ENCODE data around the gene ADAM12. TPM values are rescaled to one million over a fixed set of nuclear protein-coding genes. Genes with fewer than 3 reads are reported as not detected.

ADAM12 gene
- total RNA-seq, 1 experiment from 2014 or later = 16.8 TPM

- no peak for DNase-seq
- ChIA-PET POLR2A (ENCODE audit: unreplicated experiment) (no interaction called here), CTCF (no interaction called here)
- Histone ChIP-seq H4K20me1 (ENCODE audit: insufficient read depth) (no peaks in the 10 kb centered on the region), H3K36me3 (ENCODE audit: low read depth) (no peaks in the 10 kb centered on the region), H3K27ac (no peak overlapping the region), H2AFZ (no peak overlapping the region), H3K27me3 (ENCODE audit: insufficient read depth, low read depth) (no peaks in the 10 kb centered on the region), H3K4me1 (replicated peaks; ENCODE audit: insufficient read depth) (peaks cover 17% of the 10 kb centered on the region), H3F3A (ENCODE audit: insufficient read depth, low read depth) (no peaks in the 10 kb centered on the region; the same call in 1 of the 2 replicates), H3K4me3 (no peak overlapping the region), H3K9me3 (ENCODE audit: insufficient read depth, low read depth) (no peaks in the 10 kb centered on the region), H3K79me2 (ENCODE audit: low read depth) (no peaks in the 10 kb centered on the region), H3K4me2 (no peak overlapping the region), H3K9me2 (ENCODE audit: insufficient read depth) (no peaks in the 10 kb centered on the region)
- intact Hi-C loops (cut with micrococcal nuclease; ENCODE audit: unreplicated experiment) = loop anchor here (5.0 kb wide), 1 partner anchor 254 kb away; the partner anchor contains the start of gene ADAM12
- no peak for TF ChIP-seq CTCF (conservative IDR thresholded peaks at IDR 0.05)
- no peak for TF ChIP-seq EZH2 (IDR thresholded peaks at IDR 0.05; ENCODE audit: low read depth)
- no TSS peak for BruUV-seq (replicated peaks)
Measured at GRCh38 chr10:126133082-126133620, 255.1 kb downstream of the ADAM12 start.

- no peaks in the 10 kb centered on the region for H3K9me3 ChIP-seq (ENCODE audit: insufficient read depth, low read depth)
- H3K4me3 ChIP-seq = no peak overlapping the region
- H3K27me3 ChIP-seq (ENCODE audit: insufficient read depth, low read depth) = no peaks in the 10 kb centered on the region
- no peak overlapping the region for H2AFZ ChIP-seq
- H3K9me2 ChIP-seq (ENCODE audit: insufficient read depth) = no peaks in the 10 kb centered on the region
- H3K4me2 ChIP-seq = no peak overlapping the region
- H4K20me1 ChIP-seq (ENCODE audit: insufficient read depth) = no peaks in the 10 kb centered on the region
- H3K79me2 ChIP-seq (ENCODE audit: low read depth) = no peaks in the 10 kb centered on the region
- no peak overlapping the region for H3K27ac ChIP-seq
- TF ChIP-seq CTCF (conservative IDR thresholded peaks at IDR 0.05) = no peak
- TF ChIP-seq EZH2 (IDR thresholded peaks at IDR 0.05; ENCODE audit: low read depth) = no peak
- H3K36me3 ChIP-seq (ENCODE audit: low read depth) = no peaks in the 10 kb centered on the region
- H3K4me1 ChIP-seq (replicated peaks; ENCODE audit: insufficient read depth) = peaks cover 17% of the 10 kb centered on the region
- ChIA-PET POLR2A (ENCODE audit: unreplicated experiment) (no interaction called here), CTCF (interaction anchor here (0.6 kb wide), 1 partner anchor 73 kb away, joined by 3 read pairs; no protein-coding TSS in a partner anchor)
- intact Hi-C loops (cut with micrococcal nuclease; ENCODE audit: unreplicated experiment) = loop anchor here (5.0 kb wide), 1 partner anchor 256 kb away; the partner anchor contains the start of gene ADAM12
- no peaks in the 10 kb centered on the region; the same call in 1 of the 2 replicates for H3F3A ChIP-seq (ENCODE audit: insufficient read depth, low read depth)
- no TSS peak for BruUV-seq (replicated peaks)
- no peak for DNase-seq
Measured at GRCh38 chr10:126131341-126131740, 256.9 kb downstream of the ADAM12 start.

DNA sequence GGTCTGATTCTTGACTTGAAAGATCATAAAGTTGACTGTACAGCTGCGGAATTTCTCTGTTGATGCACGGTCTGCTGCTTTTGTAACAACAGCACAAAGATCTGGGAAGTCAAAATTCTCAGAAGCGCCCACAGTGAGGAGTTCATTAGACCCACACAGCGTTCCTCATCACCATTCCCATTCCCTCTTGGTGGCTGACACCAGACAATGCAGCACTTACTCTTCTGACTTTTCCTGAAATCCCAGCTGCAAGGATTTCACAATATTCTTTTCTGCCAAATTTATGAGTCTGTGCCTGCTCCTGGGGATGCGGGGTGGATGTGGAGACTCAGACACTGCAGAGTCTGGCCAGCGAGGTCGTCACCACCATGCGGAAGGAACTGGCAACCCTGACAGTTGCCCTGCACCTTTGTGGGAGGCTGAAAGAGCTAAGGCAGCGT, 258.0 kb downstream of the ADAM12 start:
- intact Hi-C loops (cut with micrococcal nuclease; ENCODE audit: unreplicated experiment) = loop anchor here (5.0 kb wide), 1 partner anchor 257 kb away; the partner anchor contains the start of gene ADAM12
- Histone ChIP-seq H3K4me1 (replicated peaks; ENCODE audit: insufficient read depth) (peaks cover 16% of the 10 kb centered on the region), H3K27ac (no peak overlapping the region), H3K9me2 (ENCODE audit: insufficient read depth) (no peaks in the 10 kb centered on the region), H3F3A (ENCODE audit: insufficient read depth, low read depth) (no peaks in the 10 kb centered on the region; the same call in 1 of the 2 replicates), H3K36me3 (ENCODE audit: low read depth) (no peaks in the 10 kb centered on the region), H2AFZ (no peak overlapping the region), H3K27me3 (ENCODE audit: insufficient read depth, low read depth) (no peaks in the 10 kb centered on the region), H3K79me2 (ENCODE audit: low read depth) (no peaks in the 10 kb centered on the region), H3K9me3 (ENCODE audit: insufficient read depth, low read depth) (no peaks in the 10 kb centered on the region), H4K20me1 (ENCODE audit: insufficient read depth) (no peaks in the 10 kb centered on the region), H3K4me2 (no peak overlapping the region), H3K4me3 (no peak overlapping the region)
- CTCF ChIA-PET = no interaction called here
- no peak for TF ChIP-seq EZH2 (IDR thresholded peaks at IDR 0.05; ENCODE audit: low read depth)
- TF ChIP-seq CTCF (conservative IDR thresholded peaks at IDR 0.05) = no peak
- POLR2A ChIA-PET (ENCODE audit: unreplicated experiment) = interaction anchor here (0.5 kb wide), 1 partner anchor 14 kb away, joined by 4 read pairs; no protein-coding TSS in a partner anchor
- no TSS peak for BruUV-seq (replicated peaks)
- no peak for DNase-seq
